GF-D8 (cell line): ENCODE data around the gene MINDY4.

Experiments used
- DNase-seq: peaks from one replicate; lab custom pipeline; 2025; lab: John Stamatoyannopoulos, UW

The MINDY4 gene

GRCh38 chr7:30879139-30880124, 108.2 kb downstream of the MINDY4 start:
- no peak for DNase-seq

GRCh38 chr7:30880125-30880720, 109.0 kb downstream of the MINDY4 start:
- no peak for DNase-seq

- DNase-seq, result no peak
These were observed 109.7 kb downstream of the MINDY4 start for GRCh38 chr7:30880941-30881340.

GRCh38 chr7:30881448-30881847, 110.2 kb downstream of the MINDY4 start:
- no peak for DNase-seq

- no peak for DNase-seq
These were observed 113.7 kb downstream of the MINDY4 start for GRCh38 chr7:30884881-30885280.

GRCh38 chr7:30886608-30887011, 115.4 kb downstream of the MINDY4 start:
- DNase-seq, result no peak

GRCh38 chr7:30887464-30887872, 116.3 kb downstream of the MINDY4 start:
- DNase-seq, result no peak

GRCh38 chr7:30888747-30889146, 117.5 kb downstream of the MINDY4 start:
- DNase-seq, result no peak

GRCh38 chr7:30890226-30890625, 119.0 kb downstream of the MINDY4 start:
- no peak for DNase-seq

- no peak for DNase-seq
These were observed 122.1 kb downstream of the MINDY4 start for GRCh38 chr7:30893357-30893756.

GRCh38 chr7:30894009-30894408, 122.8 kb downstream of the MINDY4 start:
- DNase-seq, result no peak

GRCh38 chr7:30894866-30895605, 123.8 kb downstream of the MINDY4 start:
- no peak for DNase-seq

GRCh38 chr7:30896036-30896435, 124.8 kb downstream of the MINDY4 start:
- no peak for DNase-seq

- no peak for DNase-seq
These were observed 125.8 kb downstream of the MINDY4 start for GRCh38 chr7:30896783-30897637.

GRCh38 chr7:30897770-30898169, 126.6 kb downstream of the MINDY4 start:
- DNase-seq, result no peak

- no peak for DNase-seq
These were observed 127.2 kb downstream of the MINDY4 start for GRCh38 chr7:30898411-30898810.

GRCh38 chr7:30899066-30899465, 127.8 kb downstream of the MINDY4 start:
- DNase-seq, result no peak

GRCh38 chr7:30899630-30900029, 128.4 kb downstream of the MINDY4 start:
- DNase-seq, result no peak

GRCh38 chr7:30900053-30900452, 128.8 kb downstream of the MINDY4 start:
- DNase-seq, result no peak

GRCh38 chr7:30900803-30901362, 129.7 kb downstream of the MINDY4 start:
- no peak for DNase-seq

- no peak for DNase-seq
These were observed 130.6 kb downstream of the MINDY4 start for GRCh38 chr7:30901856-30902255.
